ENCODE results near the gene SERPINI1. TPM values are rescaled to one million over a fixed set of nuclear protein-coding genes. Genes with fewer than 3 reads are reported as not detected.

SERPINI1 gene
- total and polyA plus RNA-seq, 12 donors = 4.5 to 17.1 (median 10.1) TPM

GRCh38 chr3:167814441-167814951 lies 79.0 kb downstream of the SERPINI1 start:
- peak in 3 of 9 donors; percentile 7 to 31 (median 20) for TF ChIP-seq CTCF (IDR thresholded peaks at IDR 0.05)
- Histone ChIP-seq H3K4me1 (peaks cover 16 to 57% (median 37%) of the 10 kb centered on the region in 9 donors), H3K27me3 (no peaks in the 10 kb centered on the region), H3K4me3 (peak overlapping the region in 2 of 10 donors; percentile 2 to 5), H3K9me3 (no peaks in the 10 kb centered on the region), H3K36me3 (no peaks in the 10 kb centered on the region), H3K27ac (peak overlapping the region in 9 of 10 donors; percentile 33 to 89 (median 75))
- intact Hi-C loops (cut with DNase I) = loop anchor here in 5 of 10 donors (5.0 to 10.0 kb wide), 2 partner anchors 77 to 80 kb away; partner anchors contain the start of genes SERPINI1 (in 5 of the 5) and PDCD10 (in 1 of the 5)
- DNase-seq = peak in 1 of 2 donors; percentile 70
- WGBS, 2 donors = 6 to 10% methylated on average over 4 of the region's 4 CpGs
- ATAC-seq = peak; percentile 85 to 96 (median 94)

- Histone ChIP-seq H3K36me3 (no peaks in the 10 kb centered on the region), H3K4me1 (peaks cover 16 to 42% (median 33%) of the 10 kb centered on the region in 9 donors), H3K4me3 (no peak overlapping the region), H3K27ac (no peak overlapping the region), H3K27me3 (no peaks in the 10 kb centered on the region), H3K9me3 (no peaks in the 10 kb centered on the region)
- 68 to 74% methylated on average over 2 of the region's 2 CpGs for WGBS, 2 donors
- intact Hi-C loops (cut with DNase I) = loop anchor here in 1 of 10 donors (10.0 kb wide), 1 partner anchor 82 kb away; the partner anchor contains the start of genes PDCD10 and SERPINI1
- DNase-seq = no peak
- ATAC-seq = no peak
- TF ChIP-seq CTCF (IDR thresholded peaks at IDR 0.05) = no peak
Measured at GRCh38 chr3:167816953-167817352, 81.4 kb downstream of the SERPINI1 start.

DNA sequence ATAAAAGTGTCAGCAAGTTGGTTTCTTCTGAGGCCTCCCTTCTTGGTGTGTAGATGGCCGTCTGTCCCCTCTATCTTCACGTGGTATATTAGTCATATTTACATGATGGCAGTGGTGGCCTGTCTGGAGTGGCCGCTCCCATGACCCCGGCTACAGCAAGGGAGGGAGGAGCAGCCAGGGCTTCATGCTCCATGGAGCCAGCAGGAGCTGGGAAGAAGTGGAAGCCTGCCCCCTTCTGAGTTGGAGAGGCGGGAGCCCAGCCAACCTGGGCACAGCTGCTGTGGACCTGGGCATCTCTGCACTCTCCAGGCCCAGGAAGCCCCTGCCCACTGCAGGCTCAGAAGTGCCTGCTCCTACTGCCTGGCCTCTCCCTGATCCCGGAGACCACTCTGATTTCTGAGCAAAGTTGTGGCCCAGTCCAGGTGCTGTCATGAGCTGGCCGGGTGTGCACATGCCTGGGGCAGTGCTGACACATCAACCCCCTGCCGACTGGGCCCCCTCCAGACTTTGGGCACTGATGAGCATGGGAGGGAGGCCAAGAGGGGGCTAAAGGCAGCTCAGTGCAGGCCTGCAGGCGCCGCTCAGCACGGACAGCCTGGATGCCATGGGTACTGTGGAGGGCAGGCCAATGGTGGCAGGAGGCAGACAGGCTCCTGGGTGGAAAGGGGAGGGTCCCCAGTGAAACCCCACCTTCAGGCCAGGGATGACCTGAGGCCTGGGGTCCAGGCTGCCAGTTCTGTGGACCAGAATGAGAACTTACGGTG lies 84.8 kb downstream of the SERPINI1 start:
- TF ChIP-seq CTCF (IDR thresholded peaks at IDR 0.05) = no peak
- intact Hi-C loops (cut with DNase I) = no loop called here
- ATAC-seq (peak in 1 of 8 donors; percentile 47), DNase-seq (no peak)
- Histone ChIP-seq H3K4me3 (no peak overlapping the region), H3K27ac (no peak overlapping the region), H3K36me3 (no peaks in the 10 kb centered on the region), H3K9me3 (no peaks in the 10 kb centered on the region), H3K27me3 (no peaks in the 10 kb centered on the region), H3K4me1 (peaks cover 1 to 9% (median 3%) of the 10 kb centered on the region in 9 donors)
- 93 to 95% methylated on average over 12 of the region's 12 CpGs for WGBS, 2 donors

GRCh38 chr3:167821248-167821805 lies 85.8 kb downstream of the SERPINI1 start:
- WGBS, 2 donors = 95 to 96% methylated on average over 12 of the region's 12 CpGs
- H3K36me3 ChIP-seq = no peaks in the 10 kb centered on the region
- H3K9me3 ChIP-seq = no peaks in the 10 kb centered on the region
- no peak for ATAC-seq
- H3K4me3 ChIP-seq = no peak overlapping the region
- intact Hi-C loops (cut with DNase I) = no loop called here
- no peak for DNase-seq
- no peaks in the 10 kb centered on the region for H3K4me1 ChIP-seq
- no peak overlapping the region for H3K27ac ChIP-seq
- no peaks in the 10 kb centered on the region for H3K27me3 ChIP-seq
- no peak for TF ChIP-seq CTCF (IDR thresholded peaks at IDR 0.05)

Measured in heart right ventricle (tissue), 16 donors.